H1 (cell line): Measurements from ENCODE around the gene CHST10. TPM values are rescaled to one million over a fixed set of nuclear protein-coding genes. Genes with fewer than 3 reads are reported as not detected.

Source experiments
- CTCF ChIA-PET: fragments of 300-600 bp; sonication (Branson Sonifier 250); formaldehyde crosslinking; loops from one replicate; lab custom pipeline; 2021; ENCODE audit not compliant: partially characterized antibody; lab: Charles Lee
- POLR2A ChIA-PET: fragments of 300-600 bp; sonication (Branson Sonifier 250); formaldehyde crosslinking; loops from one replicate; lab custom pipeline; 2021; ENCODE audit warnings: inconsistent platforms; ENCODE audit not compliant: partially characterized antibody; lab: Charles Lee
- DNase-seq, 2 experiments: peaks; one replicate each; pipeline versions ENCODE4 v3.0.0 to v3.0.0-alpha.2; 2010 to 2022; ENCODE audit warnings: low spot score in 2 of 2, low read depth in 1 of 2, mixed read lengths in 1 of 2
- FAIRE-seq: peaks from 2 replicates; lab custom pipeline; 2011; peaks lifted over from hg19 to GRCh38; lab: Jason Lieb, UNC
- H2AFZ ChIP-seq: 2 replicates; pipeline ENCODE4 v1.8.1; 2012; ENCODE audit warnings: low read length, inconsistent platforms
- H2AK5ac ChIP-seq: 2 replicates; pipeline ENCODE4 v1.6.1; 2013; ENCODE audit warnings: low read depth, low read length
- H2BK120ac ChIP-seq: replicated peaks from 2 replicates; pipeline ENCODE3; 2013; ENCODE audit warnings: low read depth, low read length, inconsistent platforms
- H2BK12ac ChIP-seq: 2 replicates; pipeline ENCODE4 v1.6.1; 2013; ENCODE audit warnings: low read depth, low read length
- H2BK15ac ChIP-seq: 2 replicates; pipeline ENCODE4 v1.6.1; 2013; ENCODE audit warnings: low read length
- H2BK20ac ChIP-seq: 2 replicates; pipeline ENCODE4 v1.6.1; 2013; ENCODE audit warnings: low read length
- H2BK5ac ChIP-seq: 2 replicates; pipeline ENCODE4 v1.6.1; 2013; ENCODE audit warnings: low read depth, low read length
- H3K14ac ChIP-seq: 2 replicates; pipeline ENCODE4 v1.6.1; 2013; ENCODE audit warnings: inconsistent platforms; ENCODE audit not compliant: insufficient read length
- H3K18ac ChIP-seq: 2 replicates; pipeline ENCODE4 v1.6.1; 2013; ENCODE audit warnings: low read length; ENCODE audit errors: extremely low read depth
- H3K23ac ChIP-seq: 2 replicates; pipeline ENCODE4 v1.6.1; 2013; ENCODE audit warnings: inconsistent platforms; ENCODE audit not compliant: insufficient read length
- H3K23me2 ChIP-seq: 2 replicates; pipeline ENCODE4 v1.6.1; 2013; ENCODE audit warnings: low read depth, low read length
- H3K27ac ChIP-seq: 2 replicates; pipeline ENCODE4 v1.6.1; 2011; ENCODE audit warnings: low read depth, low read length, inconsistent platforms
- H3K27me3 ChIP-seq, 4 experiments: replicated peaks in 1 of 4; 1 replicate in 1 of 4; 2 replicates in 3 of 4; pipeline versions ENCODE4 v1.6.1 to v1.8.1; 2011 to 2013; ENCODE audit warnings: low read length in 3 of 4, mild to moderate bottlenecking in 3 of 4, inconsistent platforms in 2 of 4, mixed read lengths in 2 of 4, moderate library complexity in 1 of 4; ENCODE audit not compliant: control insufficient read depth in 3 of 4, insufficient read depth in 3 of 4; ENCODE audit errors: extremely low read depth in 1 of 4
- H3K36me3 ChIP-seq, 4 experiments: 2 replicates each; pipeline versions ENCODE4 v1.6.1 to v1.8.1; 2011 to 2013; ENCODE audit warnings: mild to moderate bottlenecking in 4 of 4, low read length in 3 of 4, moderate library complexity in 2 of 4, control low read depth in 1 of 4, inconsistent platforms in 1 of 4; ENCODE audit not compliant: insufficient read depth in 4 of 4, control insufficient read depth in 2 of 4
- H3K4ac ChIP-seq: replicated peaks from 2 replicates; pipeline ENCODE3; 2013; ENCODE audit warnings: low read length, low read depth, mixed read lengths, inconsistent platforms; ENCODE audit not compliant: insufficient read length
- H3K4me1 ChIP-seq, 4 experiments: replicated peaks in 1 of 4; 1 replicate in 1 of 4; 2 replicates in 3 of 4; pipeline versions ENCODE4 v1.6.1 to v1.8.1; 2011 to 2013; ENCODE audit warnings: low read length in 3 of 4, inconsistent platforms in 2 of 4, mixed read lengths in 1 of 4; ENCODE audit not compliant: insufficient read depth in 4 of 4, control insufficient read depth in 3 of 4
- H3K4me2 ChIP-seq, 2 experiments: 2 replicates each; pipeline versions ENCODE4 v1.6.1 to v1.8.1; 2011 to 2013; ENCODE audit warnings: low read depth in 2 of 2, low read length in 2 of 2, control low read depth in 1 of 2, inconsistent platforms in 1 of 2, mild to moderate bottlenecking in 1 of 2; ENCODE audit not compliant: insufficient read depth in 1 of 2
- H3K4me3 ChIP-seq, 4 experiments: fragments of 200-600, 300-600 bp in 1 of 4; sonication (generic), shearing (Covaris generic), sonication (Bioruptor Twin) in 1 of 4; 2 replicates each; pipeline versions ENCODE4 v1.5.1 to v1.8.1; 2011 to 2016; ENCODE audit warnings: low read length in 4 of 4, low read depth in 3 of 4, control low read depth in 2 of 4, inconsistent platforms in 2 of 4, mild to moderate bottlenecking in 2 of 4, mixed read lengths in 1 of 4, moderate library complexity in 1 of 4; ENCODE audit not compliant: insufficient read depth in 2 of 4; ENCODE audit errors: extremely low read depth in 1 of 4
- H3K56ac ChIP-seq: replicated peaks from 2 replicates; pipeline ENCODE3; 2013; ENCODE audit warnings: low read depth, mild to moderate bottlenecking, mixed read lengths, low read length, inconsistent platforms; ENCODE audit not compliant: insufficient read length
- H3K79me1 ChIP-seq: 2 replicates; pipeline ENCODE4 v1.6.1; 2013; ENCODE audit warnings: low read depth, low read length, control low read depth
- H3K79me2 ChIP-seq, 2 experiments: 2 replicates each; pipeline versions ENCODE4 v1.6.1 to v1.8.1; 2012 to 2013; ENCODE audit warnings: low read length in 2 of 2, mild to moderate bottlenecking in 2 of 2, inconsistent platforms in 1 of 2; ENCODE audit not compliant: insufficient read depth in 2 of 2, control insufficient read depth in 1 of 2
- H3K9ac ChIP-seq, 4 experiments: replicated peaks in 1 of 4; 1 replicate in 1 of 4; 2 replicates in 3 of 4; pipeline versions ENCODE4 v1.6.1 to v1.8.1; 2011 to 2013; ENCODE audit warnings: low read depth in 3 of 4, low read length in 3 of 4, control low read depth in 2 of 4, mild to moderate bottlenecking in 2 of 4, moderate library complexity in 2 of 4, inconsistent platforms in 1 of 4; ENCODE audit errors: extremely low read depth in 1 of 4
- H3K9me3 ChIP-seq, 2 experiments: 2 replicates each; pipeline versions ENCODE4 v1.6.1 to v1.8.1; 2012 to 2013; ENCODE audit warnings: mild to moderate bottlenecking in 2 of 2, moderate library complexity in 2 of 2, control low read depth in 1 of 2, inconsistent platforms in 1 of 2, low read depth in 1 of 2, low read length in 1 of 2, mixed read lengths in 1 of 2; ENCODE audit not compliant: insufficient read depth in 2 of 2
- H4K20me1 ChIP-seq, 2 experiments: replicated peaks in 1 of 2; 2 replicates each; pipeline versions ENCODE3 to v1.8.1; 2011 to 2013; ENCODE audit warnings: inconsistent platforms in 2 of 2, low read length in 2 of 2, mild to moderate bottlenecking in 1 of 2; ENCODE audit not compliant: insufficient read depth in 2 of 2, control insufficient read depth in 1 of 2
- H4K5ac ChIP-seq: 2 replicates; pipeline ENCODE4 v1.6.1; 2013; ENCODE audit warnings: low read length, low read depth, mixed read lengths, inconsistent platforms; ENCODE audit not compliant: insufficient read length
- H4K8ac ChIP-seq: 2 replicates; pipeline ENCODE4 v1.8.0; 2013; ENCODE audit warnings: mild to moderate bottlenecking, moderate library complexity, low read length, inconsistent platforms; ENCODE audit not compliant: insufficient read depth; ENCODE audit errors: extremely low read depth
- H4K91ac ChIP-seq: replicated peaks from 2 replicates; pipeline ENCODE3; 2013; ENCODE audit warnings: low read length, mixed read lengths, inconsistent platforms; ENCODE audit not compliant: insufficient read length
- KDM5A ChIP-seq: fragments of 200-600 bp; IDR thresholded peaks from 2 replicates; pipeline ENCODE4 v1.7.1; 2012; ENCODE audit warnings: mild to moderate bottlenecking, low read length, inconsistent platforms, mixed read lengths
- SIX5 ChIP-seq: IDR thresholded peaks from 2 replicates; pipeline ENCODE4 v1.6.1; 2011; ENCODE audit warnings: mild to moderate bottlenecking, low read depth, low read length
- WGBS, 2 experiments: shearing (Covaris generic) in 1 of 2; methylation state at CpG; one replicate each; pipeline versions ENCODE4 v1.1.6 to v1.1.7; 2013 to 2015; ENCODE audit warnings: low lambda C conversion rate in 2 of 2, mixed read lengths in 2 of 2, inconsistent platforms in 1 of 2, low coverage in 1 of 2, missing lambda C conversion rate in 1 of 2; ENCODE audit not compliant: insufficient replicate concordance in 2 of 2, insufficient coverage in 1 of 2, insufficient read length in 1 of 2; ENCODE audit errors: extremely low coverage in 1 of 2, missing lambda C conversion rate in 1 of 2; 5-methylcytosine and 5-hydroxymethylcytosine counted together
- polyA plus RNA-seq, 7 experiments: library from polyadenylated mRNA; depleted of rRNA in 3 of 7; stranded (reverse) in 5 of 7; unstranded in 2 of 7; fragments of >200 nt in 5 of 7; fragments of 200-250 nt in 2 of 7; gene quantifications; 1 replicate in 5 of 7; 2 replicates in 1 of 7; 4 replicates in 1 of 7; pipeline versions ENCODE4 v1.2.1 to v1.2.3, GENCODE V29; 2011 to 2013; ENCODE audit warnings: missing spikeins in 2 of 7, mixed read lengths in 2 of 7
- total RNA-seq: library from RNA; stranded (reverse); fragmentation: NEBNext Ultra II Directional; extraction: Animal tissue kit (Norgen Biotek cat#: 25700); gene quantifications from 2 replicates; pipeline ENCODE4 v1.2.1, GENCODE V29; 2021

Gene CHST10
- total and polyA plus RNA-seq, 2 of the 8 experiments (the other 6 are each of a cell fraction or from before 2014, with no cell fraction given): 27.3 to 29.1 TPM

DNA sequence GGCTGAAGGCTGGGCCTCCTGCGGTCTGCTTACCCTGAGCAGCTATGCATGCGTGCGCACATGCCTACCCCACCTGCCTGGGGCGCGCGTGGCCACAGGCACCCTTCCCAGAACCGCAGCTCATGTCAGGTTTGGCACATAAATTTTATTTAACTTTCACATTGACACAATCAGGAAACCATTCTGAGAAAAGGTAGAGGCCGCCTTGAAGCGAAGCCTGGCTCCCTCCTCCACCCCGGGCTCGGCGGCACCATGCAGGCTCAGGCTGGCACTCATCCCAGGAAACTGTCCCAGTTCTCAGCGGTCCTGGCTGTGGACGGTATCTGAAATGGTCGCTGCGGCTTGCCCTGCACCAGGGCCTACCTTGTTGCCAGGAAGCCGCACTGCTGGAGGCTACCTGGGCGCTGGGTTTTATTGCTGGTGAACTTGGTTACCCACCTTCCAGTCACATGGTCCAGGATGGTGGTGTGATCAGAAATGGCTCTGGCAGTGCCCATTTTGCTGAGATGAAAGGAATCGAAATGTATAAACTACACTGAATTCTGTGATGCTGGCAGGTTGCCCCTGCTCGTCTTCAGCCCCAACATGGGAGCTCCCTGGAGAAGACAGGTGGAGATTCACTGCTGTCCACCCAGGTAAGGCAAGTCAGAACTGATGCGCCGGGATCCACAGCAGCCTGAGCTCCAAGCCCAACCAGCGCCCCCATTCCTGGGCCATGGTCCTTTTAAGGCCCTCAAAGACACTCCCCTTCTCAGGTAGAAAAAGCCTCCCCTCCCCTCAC lies 25.5 kb downstream of the CHST10 start:
- Histone ChIP-seq H3K9ac (no peak overlapping the region), H2AK5ac (no peak overlapping the region), H3K14ac (no peak overlapping the region), H4K5ac (no peak overlapping the region), H2AFZ (no peak overlapping the region), H2BK20ac (no peak overlapping the region), H4K91ac (no peak overlapping the region), H3K79me1 (no peaks in the 10 kb centered on the region), H3K27me3 (no peaks in the 10 kb centered on the region), H3K4me3 (no peak overlapping the region), H3K4ac (no peak overlapping the region), H2BK15ac (no peak overlapping the region), H3K27ac (no peak overlapping the region), H3K4me2 (no peak overlapping the region), H4K20me1 (peaks cover 0 to 3% of the 10 kb centered on the region in 2 experiments), H3K18ac (no peak overlapping the region), H2BK5ac (no peak overlapping the region), H3K79me2 (no peaks in the 10 kb centered on the region), H3K36me3 (peaks cover 2 to 21% (median 18%) of the 10 kb centered on the region in 4 experiments), H3K4me1 (peaks cover 0 to 2% (median 0%) of the 10 kb centered on the region in 4 experiments; a peak in 1 of 7 replicates), H3K56ac (no peak overlapping the region), H3K23ac (no peak overlapping the region), H4K8ac (no peak overlapping the region), H3K9me3 (no peaks in the 10 kb centered on the region), H2BK120ac (no peak overlapping the region), H2BK12ac (no peak overlapping the region), H3K23me2 (0 out of 2 replicates have a peak, but pooled peaks cover 1% of the 10 kb centered on the region)
- TF ChIP-seq KDM5A (no peak), SIX5 (no peak)
- FAIRE-seq (no peak), DNase-seq (no peak)
- 94% methylated on average over 23 of the region's 23 CpGs; no CpG with 5 or more reads in 1 of the 2 experiments for WGBS, 2 experiments
- CTCF ChIA-PET: interaction anchor here (4.2 to 8.3 kb wide), 2 partner anchors 12 to 129 kb away, joined by 30 to 70 read pairs; no protein-coding TSS in a partner anchor
- POLR2A ChIA-PET: no interaction called here
